ENCODE measurements around the gene RPL10. TPM values are rescaled to one million over a fixed set of nuclear protein-coding genes. Genes with fewer than 3 reads are reported as not detected.
"Not testable (repeated sequence)": the region's sequence is repeated elsewhere in the genome, so short reads cannot be mapped to it uniquely, and the experiment has no call there.

The RPL10 gene
- total and polyA plus RNA-seq, 4 experiments from 2014 or later, result 4,018 to 5,740 (median 5,272) TPM

- ChIA-PET CTCF (ENCODE audit: partially characterized antibody) (interaction anchor here (2.5 kb wide), 1 partner anchor 10 kb away, joined by 5 read pairs; no protein-coding TSS in a partner anchor), POLR2A (ENCODE audit: partially characterized antibody) (interaction anchor here (3.7 kb wide), 1 partner anchor 12 kb away, joined by 36 read pairs; no protein-coding TSS in a partner anchor)
- DNase-seq, result peak in 1 of 5 donors; percentile 14
- Histone ChIP-seq H3K27ac (ENCODE audit: low read depth, low read length) (peak overlapping the region; percentile 99), H3K36me3 (ENCODE audit: insufficient read depth, low read length) (no peaks in the 10 kb centered on the region), H3K27me3 (ENCODE audit: insufficient read depth, low read length) (no peaks in the 10 kb centered on the region), H3K4me3 (ENCODE audit: low read length in 2 of 2) (no peak overlapping the region), H3K4me1 (ENCODE audit: insufficient read depth, low read length) (peaks cover 22% of the 10 kb centered on the region), H3K9me3 (ENCODE audit: control insufficient read depth in 1 of 2, low read length in 2 of 2) (no peaks in the 10 kb centered on the region)
- Mint-ChIP-seq H3K9me3 (peaks cover 0 to 2% (median 0%) of the 10 kb centered on the region in 8 donors), H3K36me3 (peaks cover 3 to 14% of the 10 kb centered on the region in 2 donors), H3K4me3 (peak overlapping the region; percentile 75 to 91 (median 83)), H3K4me1 (peaks cover 4 to 17% (median 11%) of the 10 kb centered on the region in 4 donors), H3K27me3 (no peaks in the 10 kb centered on the region), H3K27ac (peak overlapping the region; percentile 90 to 95 (median 94))
- intact Hi-C loops (cut with micrococcal nuclease), result no loop called here
These were observed 17.4 kb upstream of the RPL10 start for GRCh38 chrX:154380787-154381186.

- ChIA-PET POLR2A (ENCODE audit: partially characterized antibody) (interaction anchor here (1.0 to 3.7 kb wide), 3 partner anchors 8 to 31 kb away, joined by 3 to 22 read pairs (median 5); no protein-coding TSS in a partner anchor), CTCF (ENCODE audit: partially characterized antibody) (interaction anchor here (2.5 kb wide), 1 partner anchor 11 kb away, joined by 5 read pairs; no protein-coding TSS in a partner anchor)
- H3K4me1 Mint-ChIP-seq, result peaks cover 4 to 17% (median 11%) of the 10 kb centered on the region in 4 donors
- intact Hi-C loops (cut with micrococcal nuclease), result no loop called here
- Histone ChIP-seq H3K4me3 (ENCODE audit: low read length in 2 of 2) (no peak overlapping the region), H3K36me3 (ENCODE audit: insufficient read depth, low read length) (no peaks in the 10 kb centered on the region), H3K4me1 (ENCODE audit: insufficient read depth, low read length) (peaks cover 22% of the 10 kb centered on the region), H3K27ac (ENCODE audit: low read depth, low read length) (no peak overlapping the region), H3K9me3 (ENCODE audit: control insufficient read depth in 1 of 2, low read length in 2 of 2) (no peaks in the 10 kb centered on the region), H3K27me3 (ENCODE audit: insufficient read depth, low read length) (no peaks in the 10 kb centered on the region)
- peaks cover 3 to 14% of the 10 kb centered on the region in 2 donors for H3K36me3 Mint-ChIP-seq
- H3K9me3 Mint-ChIP-seq, result peaks cover 0 to 2% (median 0%) of the 10 kb centered on the region in 8 donors
- H3K27me3 Mint-ChIP-seq, result no peaks in the 10 kb centered on the region
- peak overlapping the region in 3 of 7 donors; percentile 65 to 95 (median 84) for H3K27ac Mint-ChIP-seq
- peak overlapping the region in 1 of 8 donors; percentile 45 for H3K4me3 Mint-ChIP-seq
- peak in 1 of 5 donors; percentile 13 for DNase-seq
These were observed 16.9 kb upstream of the RPL10 start for GRCh38 chrX:154381271-154381670.

- Histone ChIP-seq H3K4me1 (ENCODE audit: insufficient read depth, low read length) (peaks cover 17% of the 10 kb centered on the region), H3K36me3 (ENCODE audit: insufficient read depth, low read length) (no peaks in the 10 kb centered on the region), H3K27me3 (ENCODE audit: insufficient read depth, low read length) (no peaks in the 10 kb centered on the region), H3K4me3 (ENCODE audit: low read length in 2 of 2) (no peak overlapping the region), H3K27ac (ENCODE audit: low read depth, low read length) (no peak overlapping the region), H3K9me3 (ENCODE audit: control insufficient read depth in 1 of 2, low read length in 2 of 2) (no peaks in the 10 kb centered on the region)
- Mint-ChIP-seq H3K4me3 (peak overlapping the region in 1 of 8 donors; percentile 39), H3K27me3 (no peaks in the 10 kb centered on the region), H3K9me3 (peaks cover 0 to 2% (median 0%) of the 10 kb centered on the region in 8 donors), H3K4me1 (peaks cover 4 to 17% (median 11%) of the 10 kb centered on the region in 4 donors), H3K27ac (peak overlapping the region in 4 of 7 donors; percentile 22 to 95 (median 86)), H3K36me3 (peaks cover 3 to 14% of the 10 kb centered on the region in 2 donors)
- ChIA-PET CTCF (ENCODE audit: partially characterized antibody) (interaction anchor here (1.4 kb wide), 1 partner anchor 151 kb away, joined by 3 read pairs; no protein-coding TSS in a partner anchor), POLR2A (ENCODE audit: partially characterized antibody) (interaction anchor here (0.9 to 3.7 kb wide), 7 partner anchors 9 to 55 kb away, joined by 3 to 22 read pairs (median 4); partner anchors contain the start of genes FLNA and RPL10)
- DNase-seq, result peak in 1 of 5 donors; percentile 8
- intact Hi-C loops (cut with micrococcal nuclease), result no loop called here
These were observed 15.6 kb upstream of the RPL10 start for GRCh38 chrX:154382483-154383069.

GRCh38 chrX:154383359-154384283 lies 14.6 kb upstream of the RPL10 start:
- peak overlapping the region in 5 of 7 donors; percentile 22 to 77 (median 63) for H3K27ac Mint-ChIP-seq

GRCh38 chrX:154384284-154384892 lies 13.8 kb upstream of the RPL10 start:
- Histone ChIP-seq H3K4me3 (ENCODE audit: low read length in 2 of 2) (no peak overlapping the region), H3K36me3 (ENCODE audit: insufficient read depth, low read length) (no peaks in the 10 kb centered on the region), H3K4me1 (ENCODE audit: insufficient read depth, low read length) (peaks cover 12% of the 10 kb centered on the region), H3K27me3 (ENCODE audit: insufficient read depth, low read length) (no peaks in the 10 kb centered on the region), H3K9me3 (ENCODE audit: control insufficient read depth in 1 of 2, low read length in 2 of 2) (no peaks in the 10 kb centered on the region), H3K27ac (ENCODE audit: low read depth, low read length) (no peak overlapping the region)
- H3K4me3 Mint-ChIP-seq, result peak overlapping the region in 1 of 8 donors; percentile 48
- peak in 1 of 5 donors; percentile 13 for DNase-seq
- ChIA-PET CTCF (ENCODE audit: partially characterized antibody) (interaction anchor here (1.4 kb wide), 1 partner anchor 149 kb away, joined by 3 read pairs; no protein-coding TSS in a partner anchor), POLR2A (ENCODE audit: partially characterized antibody) (interaction anchor here (3.7 kb wide), 1 partner anchor 14 kb away, joined by 22 read pairs; no protein-coding TSS in a partner anchor)
- H3K27ac Mint-ChIP-seq, result peak overlapping the region in 6 of 7 donors; percentile 29 to 87 (median 78)
- peaks cover 3 to 10% of the 10 kb centered on the region in 2 donors for H3K36me3 Mint-ChIP-seq
- H3K9me3 Mint-ChIP-seq, result peaks cover 0 to 2% (median 0%) of the 10 kb centered on the region in 8 donors
- no peaks in the 10 kb centered on the region for H3K27me3 Mint-ChIP-seq
- H3K4me1 Mint-ChIP-seq, result peaks cover 3 to 17% (median 7%) of the 10 kb centered on the region in 4 donors
- intact Hi-C loops (cut with micrococcal nuclease), result no loop called here

More at GRCh38 chrX:154383359-154384283, 14.6 kb upstream of the RPL10 start:
- no peaks in the 10 kb centered on the region for H3K9me3 ChIP-seq (ENCODE audit: control insufficient read depth in 1 of 2, low read length in 2 of 2)
- no peak overlapping the region for H3K4me3 Mint-ChIP-seq
- peak in 1 of 5 donors; percentile 9 for DNase-seq
- H3K36me3 ChIP-seq (ENCODE audit: insufficient read depth, low read length), result no peaks in the 10 kb centered on the region
- H3K36me3 Mint-ChIP-seq, result peaks cover 3 to 13% of the 10 kb centered on the region in 2 donors
- POLR2A ChIA-PET (ENCODE audit: partially characterized antibody), result interaction anchor here (0.8 to 3.7 kb wide), 5 partner anchors 10 to 111 kb away, joined by 3 to 22 read pairs (median 4); partner anchors contain the start of genes FLNA and RPL10
- H3K27me3 Mint-ChIP-seq, result no peaks in the 10 kb centered on the region
- CTCF ChIA-PET (ENCODE audit: partially characterized antibody), result interaction anchor here (1.4 kb wide), 1 partner anchor 150 kb away, joined by 3 read pairs; no protein-coding TSS in a partner anchor
- H3K4me1 ChIP-seq (ENCODE audit: insufficient read depth, low read length), result peaks cover 12% of the 10 kb centered on the region
- intact Hi-C loops (cut with micrococcal nuclease), result no loop called here
- H3K4me3 ChIP-seq (ENCODE audit: low read length in 2 of 2), result no peak overlapping the region
- H3K27me3 ChIP-seq (ENCODE audit: insufficient read depth, low read length), result no peaks in the 10 kb centered on the region
- H3K4me1 Mint-ChIP-seq, result peaks cover 3 to 17% (median 9%) of the 10 kb centered on the region in 4 donors
- H3K9me3 Mint-ChIP-seq, result peaks cover 0 to 2% (median 0%) of the 10 kb centered on the region in 8 donors
- H3K27ac ChIP-seq (ENCODE audit: low read depth, low read length), result no peak overlapping the region

DNA sequence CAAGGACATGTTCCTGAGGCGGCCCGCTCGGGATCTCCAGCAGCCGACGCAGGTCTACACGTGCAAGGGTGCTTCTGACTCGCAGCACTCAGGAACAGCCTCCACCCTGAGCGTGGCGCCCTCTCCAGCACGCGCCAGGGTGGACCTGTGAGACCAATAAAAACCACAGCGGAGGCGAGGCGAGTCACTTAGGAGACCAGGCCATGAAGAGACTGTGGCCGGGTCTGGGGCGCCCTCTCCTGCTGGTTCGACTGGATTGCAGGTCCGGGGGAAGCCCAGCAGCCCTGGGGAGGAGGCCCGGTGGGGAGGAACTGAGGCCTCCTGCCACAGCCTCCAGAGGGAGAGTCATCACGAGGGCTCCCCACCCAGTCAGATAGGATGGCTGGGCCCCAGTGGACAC lies 10.1 kb upstream of the RPL10 start:
- H3K27ac Mint-ChIP-seq; H3K4me1 ChIP-seq (ENCODE audit: insufficient read depth, low read length); DNase-seq; H3K4me3 ChIP-seq (ENCODE audit: low read length in 2 of 2); H3K27me3 Mint-ChIP-seq; H3K36me3 ChIP-seq (ENCODE audit: insufficient read depth, low read length); H3K27me3 ChIP-seq (ENCODE audit: insufficient read depth, low read length); H3K9me3 ChIP-seq (ENCODE audit: control insufficient read depth in 1 of 2, low read length in 2 of 2); H3K27ac ChIP-seq (ENCODE audit: low read depth, low read length); CTCF ChIA-PET (ENCODE audit: partially characterized antibody); POLR2A ChIA-PET (ENCODE audit: partially characterized antibody); H3K36me3 Mint-ChIP-seq; H3K9me3 Mint-ChIP-seq; intact Hi-C loops (cut with micrococcal nuclease); H3K4me3 Mint-ChIP-seq; H3K4me1 Mint-ChIP-seq: not testable (repeated sequence)
